GM21825 (cell line): ENCODE measurements around the gene FAM110C.
"Not testable (repeated sequence)": the region's sequence is repeated elsewhere in the genome, so short reads cannot be mapped to it uniquely, and the experiment has no call there.

Source experiments
- ATAC-seq: cut with Tn5 transposase; IDR thresholded peaks from one replicate; pipeline ENCODE4 v1.9.1; 2021; ENCODE audit warnings: mild to moderate bottlenecking, moderate library complexity; ENCODE audit not compliant: unreplicated experiment

FAM110C gene, protein sequence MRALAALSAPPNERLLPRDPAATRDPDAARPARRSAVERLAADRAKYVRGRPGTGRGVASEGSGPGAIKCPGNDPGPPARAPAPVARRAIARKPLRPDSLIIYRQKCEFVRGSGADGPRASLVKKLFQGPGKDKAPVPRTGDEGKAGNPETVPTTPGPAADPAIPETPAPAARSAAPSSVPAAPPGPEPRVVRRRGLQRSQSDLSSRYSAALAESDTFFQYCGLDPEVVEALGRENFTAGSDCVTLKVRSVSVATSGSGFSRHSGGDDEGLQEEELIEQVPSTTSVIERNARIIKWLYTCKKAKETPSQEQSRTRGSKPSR

DNA sequence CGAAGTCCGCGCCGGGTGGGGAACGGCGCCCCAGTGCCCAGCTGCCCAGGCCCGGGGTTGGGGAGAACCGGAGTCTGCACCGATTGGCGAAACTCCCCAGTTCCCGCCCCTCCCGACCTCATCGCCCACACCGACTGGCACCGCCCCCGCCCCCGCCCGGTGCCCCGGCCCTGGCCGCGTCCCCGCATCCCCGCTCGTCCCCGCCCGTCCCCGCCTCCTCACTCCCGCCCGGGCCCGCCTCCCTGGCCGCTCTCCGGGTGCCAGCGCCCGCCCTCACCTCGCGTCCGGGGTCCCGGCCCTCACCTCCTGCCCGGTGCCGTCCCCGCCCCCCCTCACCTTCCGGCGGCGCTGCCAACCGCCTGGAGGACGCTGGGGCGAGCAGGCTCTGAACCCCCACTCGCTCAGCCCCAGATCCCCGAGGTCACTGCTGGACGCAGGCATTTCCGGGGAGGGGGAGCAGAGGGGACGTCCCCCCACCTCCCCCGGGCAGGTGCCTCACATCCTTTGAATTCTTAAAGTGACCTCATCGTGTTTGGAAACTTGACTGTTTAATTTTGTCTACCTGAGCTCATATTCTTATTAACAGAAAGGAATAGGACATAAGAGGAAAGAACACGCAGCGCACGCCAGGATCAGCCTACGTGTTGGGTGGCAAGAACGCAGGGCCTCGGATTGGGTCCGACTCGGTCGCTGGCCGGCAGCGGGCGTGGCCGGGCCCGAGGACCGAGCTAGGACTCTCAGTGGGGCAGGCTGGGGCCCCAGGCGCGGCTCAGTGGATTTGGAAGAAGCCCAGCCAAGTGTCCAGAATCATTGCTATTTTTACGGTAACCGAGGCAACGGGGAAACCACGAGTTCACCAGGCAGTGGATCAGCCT is at the start of gene FAM110C:
TSS of gene FAM110C (minus strand) at position 35 of the 875 bp plus-strand sequence. CDS start 120 bp downstream, outside the sequence.
- no peak for ATAC-seq

DNA sequence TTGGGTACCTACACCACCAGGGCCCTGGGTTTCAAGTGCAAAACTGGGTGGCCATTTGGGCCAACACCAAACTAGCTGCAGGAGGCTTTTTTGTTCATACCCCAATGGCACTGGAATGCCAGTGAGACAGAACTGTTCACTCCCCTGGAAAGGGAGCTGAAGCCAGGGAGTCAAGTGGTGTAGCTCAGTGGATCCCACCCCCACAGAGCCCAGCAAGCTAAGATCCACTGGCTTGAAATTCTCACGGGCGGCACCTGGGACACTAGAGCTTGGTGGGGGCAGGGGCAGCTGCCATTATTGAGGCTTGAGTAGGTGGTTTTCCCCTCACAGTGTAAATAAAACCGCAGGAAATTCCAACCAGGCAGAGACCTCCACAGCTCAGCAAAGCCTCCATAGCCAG is 46.0 kb upstream of the FAM110C start:
- no peak for ATAC-seq

DNA sequence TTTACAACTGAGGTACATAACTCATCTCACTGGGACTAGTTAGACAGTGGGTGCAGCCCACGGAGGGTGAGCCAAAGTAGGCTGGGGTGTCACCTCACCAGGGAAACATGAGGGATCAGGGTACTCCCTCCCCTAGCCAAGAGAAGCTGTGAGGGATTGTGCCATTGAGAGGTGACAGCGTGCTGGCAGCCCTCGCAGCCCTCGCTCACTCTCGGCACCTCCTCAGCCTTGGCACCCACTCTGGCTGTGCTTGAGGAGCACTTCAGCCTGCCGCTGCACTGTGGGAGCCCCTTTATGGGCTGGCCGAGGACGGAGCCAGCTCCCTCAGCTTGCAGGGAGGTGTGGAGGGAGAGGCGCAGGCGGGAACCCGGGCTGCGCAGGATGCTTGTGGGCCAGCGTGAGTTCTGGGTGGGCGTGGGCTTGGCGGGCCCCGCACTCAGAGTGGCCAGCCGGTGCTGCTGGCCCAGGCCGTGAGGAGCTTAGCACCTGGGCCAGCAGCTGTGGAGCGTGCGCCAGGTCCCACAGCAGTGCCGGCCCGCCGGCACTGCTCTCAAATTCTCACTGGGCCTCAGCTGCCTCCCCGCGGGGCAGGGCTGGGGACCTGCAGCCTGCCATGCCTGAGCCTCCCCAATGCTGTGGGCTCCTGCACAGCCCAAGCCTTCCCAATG is 44.5 kb upstream of the FAM110C start:
- ATAC-seq = no peak

DNA sequence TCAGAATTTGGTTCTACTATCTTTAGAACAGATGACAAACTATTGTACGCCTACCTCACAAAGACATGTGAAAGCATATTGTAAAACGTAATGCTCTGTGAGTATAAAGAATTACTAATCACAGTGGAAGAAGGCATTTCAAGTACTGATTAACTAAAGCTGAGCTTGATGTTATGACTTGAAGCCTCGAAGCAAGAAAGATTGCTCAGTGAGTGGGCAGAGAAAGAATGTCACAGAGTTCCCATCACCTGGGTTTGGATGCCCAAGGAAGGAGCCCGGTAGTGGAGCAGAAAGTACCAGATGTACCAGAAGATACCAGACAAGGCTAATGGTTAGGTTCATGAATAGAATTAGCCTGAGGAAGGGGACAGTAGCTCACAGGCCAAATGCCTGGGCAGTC is 39.5 kb upstream of the FAM110C start:
- ATAC-seq = no peak

DNA sequence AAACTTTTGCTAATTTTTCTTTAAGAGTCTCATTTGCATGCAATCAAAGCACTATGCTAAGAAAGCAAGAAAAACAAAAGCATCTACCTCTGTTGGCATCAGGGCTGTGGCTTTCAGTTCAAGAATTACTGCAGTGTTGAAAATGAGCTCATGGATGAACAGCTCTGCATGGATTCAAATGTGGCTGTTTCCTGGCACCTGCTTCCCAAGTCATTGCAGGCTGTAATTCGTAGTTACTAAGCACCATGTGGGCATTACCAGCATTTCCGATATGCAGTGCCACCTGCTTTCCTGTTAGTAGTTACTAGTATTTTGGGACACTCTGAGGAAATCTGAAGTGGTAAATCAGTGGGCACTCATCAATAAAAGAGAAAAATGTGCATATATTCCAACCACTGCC is 37.8 kb upstream of the FAM110C start:
- ATAC-seq = no peak

DNA sequence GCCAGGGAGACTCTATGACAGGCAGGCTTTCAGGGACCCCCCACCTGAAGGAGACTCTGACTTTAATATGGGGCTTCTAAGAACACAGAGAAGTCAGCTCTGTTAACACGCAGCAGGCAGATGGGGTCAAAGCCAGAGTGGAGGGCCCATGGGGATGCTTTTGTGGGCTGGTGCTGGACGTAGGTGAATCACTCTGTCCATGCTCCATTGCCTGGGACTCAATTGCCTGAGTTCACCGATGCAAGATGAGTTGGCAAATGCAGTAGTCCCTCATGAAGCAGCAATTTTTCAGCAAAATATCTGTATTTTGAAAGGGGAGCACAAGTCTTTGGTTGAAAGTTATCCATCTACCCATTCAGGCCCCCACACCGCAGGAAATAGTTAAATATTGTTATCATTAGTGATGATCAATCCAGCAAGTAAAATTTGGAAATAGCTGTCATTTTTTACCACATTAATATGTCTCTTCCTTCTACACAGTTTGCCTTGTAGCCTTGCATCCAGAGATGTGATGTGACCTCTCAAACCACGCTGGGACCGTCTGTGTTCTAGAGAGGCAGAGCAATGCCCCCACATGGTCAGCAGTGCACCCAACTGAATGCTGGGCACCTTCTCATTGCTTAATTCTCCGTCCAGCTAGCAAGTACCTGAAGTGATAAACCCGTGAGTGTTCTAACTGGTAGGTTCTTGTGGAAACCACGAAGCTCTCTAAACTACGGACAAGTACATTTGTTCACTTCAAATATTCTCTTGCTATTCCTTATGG is 34.8 kb upstream of the FAM110C start:
- ATAC-seq = no peak

DNA sequence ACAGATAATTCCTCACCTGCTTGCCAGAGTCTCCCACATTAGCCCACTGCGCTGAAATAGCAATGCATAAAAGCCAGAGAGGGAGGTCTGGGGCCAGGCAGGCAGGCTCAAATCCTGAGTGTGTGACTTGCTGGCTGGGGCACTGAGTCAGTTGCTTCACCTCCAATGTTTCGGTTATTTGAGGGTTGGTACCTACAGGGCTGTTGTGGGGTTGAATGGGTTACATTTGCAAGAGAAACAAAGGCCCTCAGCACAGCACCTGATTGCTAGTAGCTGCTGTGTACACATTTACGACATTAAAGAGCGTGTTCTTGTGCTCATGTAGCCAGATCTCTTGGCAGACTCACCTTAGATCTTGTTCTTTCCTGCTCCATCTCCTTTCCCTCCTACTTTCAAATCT is 34.1 kb upstream of the FAM110C start:
- ATAC-seq = no peak

DNA sequence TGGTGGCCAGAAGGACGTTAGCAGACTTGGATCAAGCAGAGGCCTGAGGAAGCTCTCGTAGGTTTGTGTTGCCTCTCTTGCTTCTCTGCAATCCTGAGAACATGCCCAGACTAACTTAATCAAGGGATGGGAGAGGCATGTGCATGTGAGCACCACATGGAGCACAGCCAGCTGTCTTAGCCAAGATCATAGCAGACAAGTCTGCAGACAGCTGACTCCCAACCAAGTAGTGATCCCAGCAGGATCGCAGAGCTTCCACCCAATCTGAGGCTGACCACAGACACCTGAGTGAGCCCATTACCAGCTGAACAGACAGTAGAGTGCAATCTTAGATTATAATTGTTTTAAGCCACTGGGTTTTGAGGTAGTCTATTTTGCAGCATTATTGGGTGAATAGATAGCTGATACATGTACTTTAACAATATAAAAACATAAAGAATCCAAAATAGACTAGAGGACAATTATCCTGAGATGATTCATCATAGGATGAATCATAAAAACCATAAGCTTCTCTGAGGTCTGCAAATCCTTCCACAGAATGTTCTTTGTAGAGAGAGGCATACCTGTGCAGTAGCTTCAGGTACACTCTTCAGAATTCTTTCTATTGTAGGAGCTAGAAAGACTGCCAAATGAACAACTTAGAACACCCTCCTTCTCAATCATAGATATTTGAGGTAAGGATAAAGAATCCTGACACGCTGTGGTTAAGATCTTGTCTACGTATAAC is 25.2 kb upstream of the FAM110C start:
- ATAC-seq = no peak

DNA sequence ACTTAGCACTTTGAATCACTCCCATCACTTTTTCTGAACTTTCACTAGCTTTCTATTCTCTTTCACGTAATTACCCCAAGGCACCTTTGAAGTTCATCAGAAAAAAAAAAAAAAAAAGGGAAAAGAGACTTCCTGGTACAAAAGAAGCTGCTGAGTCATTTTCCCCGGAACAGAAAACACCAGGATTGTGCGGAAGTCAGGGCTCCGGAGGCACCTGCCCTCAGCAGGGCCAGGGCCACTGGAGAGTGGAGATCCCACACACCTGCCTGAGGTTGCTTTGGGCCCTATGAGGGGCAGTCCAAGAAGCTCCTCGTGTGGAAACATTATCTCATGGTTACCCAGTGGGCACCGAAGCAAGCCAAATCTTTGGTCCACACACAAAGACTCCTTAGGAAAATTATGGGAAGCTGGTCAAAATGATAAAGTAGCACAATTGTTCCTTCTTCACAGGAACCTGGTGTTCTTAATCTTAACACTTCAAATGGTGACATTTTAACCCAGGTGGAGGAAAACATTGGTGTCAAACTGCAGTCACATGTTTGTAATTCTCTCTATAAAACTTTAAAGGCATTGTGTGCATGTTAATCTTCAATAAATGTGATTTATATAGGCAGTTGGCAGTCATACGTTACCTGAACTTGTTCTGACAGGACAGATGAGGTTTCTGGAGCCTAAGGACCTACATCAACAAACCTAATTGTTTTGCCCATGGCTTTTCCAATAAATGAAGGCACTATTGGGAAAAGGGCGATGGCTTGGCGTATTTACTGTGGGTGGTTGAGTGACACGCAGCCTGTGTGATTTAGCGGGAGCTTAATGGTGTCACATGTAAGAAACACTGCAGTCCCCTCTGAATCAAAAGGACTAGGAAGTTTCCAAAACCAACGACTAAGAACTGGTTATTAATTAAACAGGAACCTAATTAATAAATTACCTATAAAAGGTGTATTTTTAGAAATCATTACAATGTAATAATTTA is 23.4 kb upstream of the FAM110C start:
- no peak for ATAC-seq

DNA sequence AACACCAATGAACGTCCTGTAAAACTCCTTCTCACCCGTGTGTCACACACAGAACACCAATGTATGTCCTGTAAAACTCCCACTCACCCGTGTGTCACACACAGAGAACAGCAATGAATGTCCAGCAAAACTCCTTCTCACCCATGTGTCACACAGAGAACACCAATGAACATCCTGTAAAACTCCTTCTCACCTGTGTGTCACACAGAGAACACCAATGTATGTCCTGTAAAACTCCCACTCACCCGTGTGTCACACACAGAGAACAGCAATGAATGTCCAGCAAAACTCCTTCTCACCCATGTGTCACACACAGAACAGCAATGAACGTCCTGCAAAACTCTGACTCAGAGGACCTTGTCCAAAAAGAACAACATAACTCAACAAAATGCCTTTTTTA is 22.3 kb upstream of the FAM110C start:
- ATAC-seq = not testable (repeated sequence)

DNA sequence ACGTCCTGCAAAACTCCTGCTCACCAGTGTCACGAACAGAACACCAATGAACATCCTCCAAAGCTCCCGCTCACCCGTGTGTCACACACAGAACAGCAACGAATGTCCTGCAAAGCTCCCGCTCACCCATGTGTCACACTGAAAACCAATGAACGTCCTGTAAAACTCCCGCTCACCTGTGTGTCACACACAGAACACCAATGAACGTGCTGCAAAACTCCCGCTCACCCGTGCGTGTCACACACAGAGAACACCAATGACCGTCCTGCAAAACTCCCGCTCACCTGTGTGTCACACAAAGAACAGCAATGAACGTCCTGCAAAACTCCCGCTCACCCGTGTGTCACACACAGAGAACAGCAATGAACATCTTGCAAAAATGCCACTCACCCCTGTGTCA is 20.5 kb upstream of the FAM110C start:
- no peak for ATAC-seq

DNA sequence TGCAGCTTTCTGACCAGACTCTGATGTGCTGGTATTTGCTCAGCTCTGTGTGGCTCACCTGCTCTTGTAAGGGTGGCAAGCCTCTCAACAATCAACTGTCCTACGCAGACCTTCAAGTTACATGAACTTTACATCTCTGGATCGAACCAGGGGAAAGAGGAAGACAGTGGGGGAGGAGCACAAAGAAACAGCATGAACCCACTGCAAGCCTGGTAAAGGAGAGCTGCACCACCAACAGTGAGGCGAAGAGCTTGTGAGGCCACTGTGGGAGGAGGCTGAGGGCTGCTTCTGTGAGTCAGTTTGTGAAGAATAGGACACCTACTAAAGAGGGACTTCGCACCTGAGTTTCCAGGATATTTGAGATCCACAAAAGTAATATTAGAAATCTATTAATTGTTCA is 18.8 kb upstream of the FAM110C start:
- ATAC-seq = no peak

DNA sequence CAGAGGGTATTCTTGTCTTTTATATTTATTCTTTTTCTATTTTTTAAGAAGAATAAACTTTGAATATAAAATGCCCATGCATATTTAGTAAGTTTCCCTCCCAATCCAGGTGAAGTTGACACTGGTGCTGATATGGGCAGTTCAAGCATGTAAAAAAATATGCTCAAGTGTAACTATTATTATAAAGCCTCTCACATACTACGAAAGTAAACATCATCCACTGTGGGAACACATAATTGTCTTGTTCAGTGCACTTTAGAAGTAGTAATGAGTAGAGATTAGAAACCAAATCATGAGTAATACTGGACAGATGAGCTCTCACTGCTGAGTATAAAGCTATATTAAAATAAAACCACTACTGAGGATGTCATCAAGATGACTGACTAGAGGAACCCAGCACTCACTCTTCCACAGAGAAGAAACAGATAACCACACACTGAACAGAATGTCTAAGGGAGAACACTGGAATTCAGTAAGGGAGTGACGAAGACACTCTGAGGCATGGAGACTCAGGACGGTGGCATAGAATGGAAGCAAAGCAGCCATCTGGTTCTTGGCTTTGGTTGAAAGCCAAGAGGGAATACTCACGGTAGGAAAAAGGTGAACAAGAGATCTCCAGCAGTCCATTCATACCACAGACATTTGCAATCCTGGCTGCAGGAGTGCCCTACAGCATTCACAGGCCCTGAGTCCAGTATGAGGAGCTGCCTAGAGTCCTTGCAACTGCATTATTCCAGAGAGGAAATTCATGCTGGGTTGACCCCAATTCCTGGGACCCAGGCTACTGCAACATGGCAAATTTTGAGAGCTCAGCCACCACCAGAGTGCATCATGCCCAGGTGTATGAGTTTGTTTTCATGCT is 9.5 kb upstream of the FAM110C start:
- no peak for ATAC-seq

DNA sequence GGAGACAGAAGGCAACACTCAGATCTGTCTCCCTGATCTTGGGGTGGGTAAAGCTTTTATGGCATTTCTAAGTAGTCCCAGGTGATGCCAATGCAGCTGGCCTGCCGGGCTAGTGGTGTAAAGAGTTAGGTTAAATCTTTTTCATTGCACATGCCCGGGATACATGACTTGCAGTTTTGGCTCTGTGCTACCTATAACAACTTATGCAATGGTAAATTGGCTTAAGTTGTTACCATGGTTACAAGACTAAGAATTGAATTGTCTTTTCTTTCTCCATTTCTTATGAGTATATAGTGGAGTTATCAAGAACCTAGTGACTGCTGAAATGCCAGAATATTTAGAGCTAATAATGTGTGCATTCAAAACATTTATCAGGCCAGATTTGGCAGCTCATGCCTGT is 5.3 kb upstream of the FAM110C start:
- ATAC-seq = no peak

DNA sequence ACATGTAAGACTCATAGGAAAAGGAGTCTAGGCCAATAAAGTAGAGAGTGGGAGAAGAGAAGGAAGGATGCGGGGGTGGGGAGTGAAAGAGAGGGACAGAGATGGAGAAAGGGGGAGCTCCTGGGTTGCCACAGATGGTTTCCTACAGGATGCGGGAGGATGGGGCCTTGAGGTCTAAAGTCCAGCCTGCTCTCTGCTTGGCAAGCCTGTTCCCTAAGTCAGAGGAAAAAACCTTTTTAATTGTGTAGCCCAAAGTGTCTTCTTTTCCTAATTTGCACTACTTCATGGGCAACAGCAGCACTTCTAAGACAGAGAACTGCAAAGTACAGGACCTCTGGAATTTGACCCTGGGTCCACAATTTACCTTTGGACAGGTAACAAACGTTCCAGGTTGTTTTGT is 1.4 kb upstream of the FAM110C start:
- no peak for ATAC-seq

DNA sequence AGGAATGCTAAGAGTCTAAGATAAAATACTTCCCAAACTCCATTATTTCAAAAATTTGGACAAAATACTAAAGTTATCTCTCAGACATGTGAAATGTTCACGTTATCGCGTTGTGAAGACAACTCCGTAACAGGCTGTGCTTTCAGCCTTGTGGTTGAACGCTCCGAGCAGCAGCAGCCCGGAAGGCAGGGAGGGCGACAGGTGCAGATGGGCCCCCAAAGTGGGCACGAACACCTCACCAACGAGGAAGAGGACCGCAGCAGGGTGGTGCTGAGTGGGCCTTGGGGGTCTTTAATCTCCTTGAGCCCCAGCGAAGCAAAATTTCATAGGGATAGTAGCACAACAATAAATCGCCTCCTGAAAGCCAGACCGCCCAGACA is 1.0 kb upstream of the FAM110C start:
- ATAC-seq = no peak

DNA sequence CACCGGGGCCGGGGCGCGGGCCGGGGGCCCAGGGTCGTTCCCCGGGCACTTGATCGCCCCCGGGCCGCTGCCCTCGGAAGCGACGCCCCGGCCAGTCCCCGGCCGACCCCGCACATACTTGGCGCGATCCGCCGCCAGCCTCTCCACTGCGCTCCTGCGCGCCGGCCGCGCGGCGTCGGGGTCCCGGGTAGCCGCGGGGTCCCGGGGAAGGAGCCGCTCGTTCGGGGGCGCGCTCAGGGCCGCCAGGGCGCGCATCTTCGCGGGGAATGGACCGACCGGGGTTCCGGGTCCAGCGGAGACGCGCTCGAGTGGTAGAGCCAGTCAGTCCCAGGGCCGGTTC is 204 bp downstream of the FAM110C start:
- no peak for ATAC-seq

DNA sequence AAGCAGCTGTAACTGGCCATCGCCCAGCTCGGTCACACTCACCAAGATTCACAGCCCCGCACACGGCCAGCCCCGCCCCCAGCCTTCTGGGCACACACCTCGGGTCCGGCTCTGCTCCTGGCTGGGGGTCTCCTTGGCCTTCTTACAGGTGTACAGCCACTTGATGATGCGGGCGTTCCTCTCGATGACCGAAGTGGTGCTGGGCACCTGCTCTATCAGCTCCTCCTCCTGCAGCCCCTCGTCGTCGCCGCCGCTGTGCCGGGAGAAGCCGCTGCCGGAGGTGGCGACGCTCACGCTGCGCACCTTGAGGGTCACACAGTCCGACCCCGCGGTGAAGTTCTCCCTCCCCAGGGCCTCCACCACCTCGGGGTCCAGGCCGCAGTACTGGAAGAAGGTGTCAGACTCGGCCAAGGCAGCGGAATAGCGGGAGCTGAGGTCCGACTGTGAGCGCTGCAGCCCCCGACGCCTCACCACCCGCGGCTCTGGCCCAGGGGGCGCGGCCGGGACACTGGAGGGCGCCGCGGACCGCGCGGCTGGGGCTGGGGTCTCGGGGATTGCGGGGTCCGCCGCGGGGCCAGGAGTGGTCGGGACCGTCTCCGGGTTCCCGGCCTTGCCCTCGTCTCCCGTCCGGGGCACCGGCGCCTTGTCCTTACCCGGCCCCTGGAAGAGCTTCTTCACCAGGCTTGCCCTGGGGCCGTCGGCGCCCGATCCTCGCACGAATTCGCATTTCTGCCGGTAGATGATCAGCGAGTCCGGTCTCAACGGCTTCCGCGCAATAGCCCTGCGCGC is 769 bp downstream of the FAM110C start:
- ATAC-seq = no peak
